Skeletal muscle satellite cell (primary cell): ENCODE measurements around the gene LEKR1.

Experiments
- H3K27me3 ChIP-seq: 2 replicates; pipeline ENCODE4 v1.7.0; 2013; ENCODE audit warnings: low read length; ENCODE audit not compliant: control insufficient read depth, insufficient read depth
- H3K36me3 ChIP-seq: 2 replicates; pipeline ENCODE4 v1.7.0; 2013; ENCODE audit warnings: mild to moderate bottlenecking, control low read depth, low read length; ENCODE audit not compliant: insufficient read depth
- H3K4me1 ChIP-seq: 2 replicates; pipeline ENCODE4 v1.7.0; 2013; ENCODE audit warnings: low read length; ENCODE audit not compliant: control insufficient read depth, insufficient read depth
- H3K4me2 ChIP-seq: 2 replicates; pipeline ENCODE4 v1.7.0; 2013; ENCODE audit warnings: mild to moderate bottlenecking, low read length
- H3K4me3 ChIP-seq: 2 replicates; pipeline ENCODE4 v1.7.0; 2013; ENCODE audit warnings: low read length
- H3K9ac ChIP-seq: 2 replicates; pipeline ENCODE4 v1.7.0; 2013; ENCODE audit warnings: mild to moderate bottlenecking, low read depth, low read length, moderate library complexity
- H3K9me3 ChIP-seq: replicated peaks from 2 replicates; pipeline ENCODE4 v1.7.0; 2013; ENCODE audit warnings: mild to moderate bottlenecking, control low read depth, low read length

Gene LEKR1

GRCh38 chr3:157045238-157045850, 219.2 kb downstream of the LEKR1 start:
- no peak overlapping the region for H3K4me3 ChIP-seq

GRCh38 chr3:157046520-157046919, 220.4 kb downstream of the LEKR1 start:
- H3K36me3 ChIP-seq = no peaks in the 10 kb centered on the region
- H3K27me3 ChIP-seq = no peaks in the 10 kb centered on the region
- no peaks in the 10 kb centered on the region for H3K9me3 ChIP-seq
- no peaks in the 10 kb centered on the region for H3K4me1 ChIP-seq
- no peak overlapping the region for H3K4me2 ChIP-seq
- no peak overlapping the region for H3K4me3 ChIP-seq
- H3K9ac ChIP-seq = no peak overlapping the region

More at GRCh38 chr3:157045238-157045850, 219.2 kb downstream of the LEKR1 start:
- Histone ChIP-seq H3K4me1 (no peaks in the 10 kb centered on the region), H3K9me3 (no peaks in the 10 kb centered on the region), H3K4me2 (no peak overlapping the region), H3K9ac (no peak overlapping the region), H3K27me3 (no peaks in the 10 kb centered on the region), H3K36me3 (no peaks in the 10 kb centered on the region)

GRCh38 chr3:157051055-157051454, 224.9 kb downstream of the LEKR1 start:
- H3K36me3 ChIP-seq = no peaks in the 10 kb centered on the region
- no peak overlapping the region for H3K4me3 ChIP-seq
- H3K27me3 ChIP-seq = no peaks in the 10 kb centered on the region
- no peak overlapping the region for H3K9ac ChIP-seq
- H3K9me3 ChIP-seq = no peaks in the 10 kb centered on the region
- no peak overlapping the region for H3K4me2 ChIP-seq
- H3K4me1 ChIP-seq = peaks cover 4% of the 10 kb centered on the region

- Histone ChIP-seq H3K4me3 (no peak overlapping the region), H3K9ac (no peak overlapping the region), H3K36me3 (no peaks in the 10 kb centered on the region), H3K27me3 (no peaks in the 10 kb centered on the region), H3K4me2 (no peak overlapping the region), H3K9me3 (no peaks in the 10 kb centered on the region), H3K4me1 (peaks cover 4% of the 10 kb centered on the region)
Observed at GRCh38 chr3:157051591-157051990, 225.4 kb downstream of the LEKR1 start.

- no peaks in the 10 kb centered on the region for H3K27me3 ChIP-seq
- no peak overlapping the region for H3K9ac ChIP-seq
- no peaks in the 10 kb centered on the region for H3K9me3 ChIP-seq
- H3K4me2 ChIP-seq = no peak overlapping the region
- H3K4me3 ChIP-seq = no peak overlapping the region
- H3K36me3 ChIP-seq = no peaks in the 10 kb centered on the region
- H3K4me1 ChIP-seq = peaks cover 4% of the 10 kb centered on the region
Observed at GRCh38 chr3:157056035-157056434, 229.9 kb downstream of the LEKR1 start.

- Histone ChIP-seq H3K9ac (no peak overlapping the region), H3K4me1 (peaks cover 4% of the 10 kb centered on the region), H3K9me3 (no peaks in the 10 kb centered on the region), H3K4me3 (no peak overlapping the region), H3K4me2 (no peak overlapping the region), H3K27me3 (no peaks in the 10 kb centered on the region), H3K36me3 (no peaks in the 10 kb centered on the region)
Observed at GRCh38 chr3:157058392-157059071, 232.4 kb downstream of the LEKR1 start.

- no peaks in the 10 kb centered on the region for H3K36me3 ChIP-seq
- no peak overlapping the region for H3K4me3 ChIP-seq
- no peak overlapping the region for H3K4me2 ChIP-seq
- H3K27me3 ChIP-seq = no peaks in the 10 kb centered on the region
- no peaks in the 10 kb centered on the region for H3K9me3 ChIP-seq
- H3K4me1 ChIP-seq = peaks cover 4% of the 10 kb centered on the region
- no peak overlapping the region for H3K9ac ChIP-seq
Observed at GRCh38 chr3:157059181-157059580, 233.0 kb downstream of the LEKR1 start.

GRCh38 chr3:157059661-157060060, 233.5 kb downstream of the LEKR1 start:
- Histone ChIP-seq H3K4me1 (peaks cover 1% of the 10 kb centered on the region), H3K9ac (no peak overlapping the region), H3K36me3 (no peaks in the 10 kb centered on the region), H3K9me3 (no peaks in the 10 kb centered on the region), H3K4me2 (no peak overlapping the region), H3K27me3 (no peaks in the 10 kb centered on the region), H3K4me3 (no peak overlapping the region)

- H3K4me1 ChIP-seq = peaks cover 3% of the 10 kb centered on the region
- H3K4me2 ChIP-seq = no peak overlapping the region
- no peak overlapping the region for H3K9ac ChIP-seq
Observed at GRCh38 chr3:157061265-157061664, 235.1 kb downstream of the LEKR1 start.

GRCh38 chr3:157063469-157063868, 237.3 kb downstream of the LEKR1 start:
- Histone ChIP-seq H3K9ac (no peak overlapping the region), H3K4me1 (peaks cover 22% of the 10 kb centered on the region), H3K4me2 (no peak overlapping the region), H3K36me3 (no peaks in the 10 kb centered on the region), H3K9me3 (no peaks in the 10 kb centered on the region), H3K4me3 (no peak overlapping the region), H3K27me3 (no peaks in the 10 kb centered on the region)

More at GRCh38 chr3:157061265-157061664, 235.1 kb downstream of the LEKR1 start:
- no peaks in the 10 kb centered on the region for H3K9me3 ChIP-seq
- no peak overlapping the region for H3K4me3 ChIP-seq
- no peaks in the 10 kb centered on the region for H3K36me3 ChIP-seq
- H3K27me3 ChIP-seq = no peaks in the 10 kb centered on the region

- Histone ChIP-seq H3K4me1 (peaks cover 22% of the 10 kb centered on the region), H3K4me2 (no peak overlapping the region), H3K4me3 (no peak overlapping the region), H3K9ac (no peak overlapping the region), H3K36me3 (no peaks in the 10 kb centered on the region), H3K27me3 (no peaks in the 10 kb centered on the region), H3K9me3 (no peaks in the 10 kb centered on the region)
Observed at GRCh38 chr3:157063926-157064325, 237.8 kb downstream of the LEKR1 start.

- Histone ChIP-seq H3K9me3 (no peaks in the 10 kb centered on the region), H3K4me3 (no peak overlapping the region), H3K4me1 (peaks cover 22% of the 10 kb centered on the region)
Observed at GRCh38 chr3:157064402-157064801, 238.2 kb downstream of the LEKR1 start.

More at GRCh38 chr3:157064402-157064801, 238.2 kb downstream of the LEKR1 start:
- Histone ChIP-seq H3K4me2 (no peak overlapping the region), H3K9ac (no peak overlapping the region), H3K36me3 (no peaks in the 10 kb centered on the region), H3K27me3 (no peaks in the 10 kb centered on the region)
